Measurements from ENCODE around the gene ZNF79. TPM values are rescaled to one million over a fixed set of nuclear protein-coding genes. Genes with fewer than 3 reads are reported as not detected.

Gene ZNF79
- polyA plus RNA-seq, 3 donors, result 6.3 to 7.5 (median 6.4) TPM

GRCh38 chr9:127473932-127474331 is 49.8 kb downstream of the ZNF79 start:
- no peak for DNase-seq (ENCODE audit: extremely low read depth in 1 of 11, low read depth in 9 of 11, low spot score in 4 of 11)

DNA sequence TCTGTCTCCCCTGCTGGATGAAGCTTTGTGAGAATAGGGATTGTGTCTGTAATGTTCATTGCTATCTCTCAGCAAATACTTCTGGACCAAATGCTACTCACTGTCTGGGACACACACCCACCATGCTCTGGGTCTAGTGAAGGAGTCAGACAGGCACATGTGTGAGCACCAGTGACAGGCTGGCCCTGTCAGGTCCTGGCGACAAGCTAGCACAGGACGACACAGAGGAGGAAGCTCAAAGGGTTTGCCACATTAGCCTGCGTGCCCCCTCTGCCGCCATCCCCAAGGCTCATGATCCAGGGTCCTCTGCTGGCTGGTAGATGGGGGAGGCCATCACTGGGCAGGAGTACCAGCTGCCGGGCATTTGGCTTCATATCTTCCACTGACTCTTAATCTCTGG is 50.4 kb downstream of the ZNF79 start:
- DNase-seq (ENCODE audit: extremely low read depth in 1 of 11, low read depth in 9 of 11, low spot score in 4 of 11), result no peak

DNA sequence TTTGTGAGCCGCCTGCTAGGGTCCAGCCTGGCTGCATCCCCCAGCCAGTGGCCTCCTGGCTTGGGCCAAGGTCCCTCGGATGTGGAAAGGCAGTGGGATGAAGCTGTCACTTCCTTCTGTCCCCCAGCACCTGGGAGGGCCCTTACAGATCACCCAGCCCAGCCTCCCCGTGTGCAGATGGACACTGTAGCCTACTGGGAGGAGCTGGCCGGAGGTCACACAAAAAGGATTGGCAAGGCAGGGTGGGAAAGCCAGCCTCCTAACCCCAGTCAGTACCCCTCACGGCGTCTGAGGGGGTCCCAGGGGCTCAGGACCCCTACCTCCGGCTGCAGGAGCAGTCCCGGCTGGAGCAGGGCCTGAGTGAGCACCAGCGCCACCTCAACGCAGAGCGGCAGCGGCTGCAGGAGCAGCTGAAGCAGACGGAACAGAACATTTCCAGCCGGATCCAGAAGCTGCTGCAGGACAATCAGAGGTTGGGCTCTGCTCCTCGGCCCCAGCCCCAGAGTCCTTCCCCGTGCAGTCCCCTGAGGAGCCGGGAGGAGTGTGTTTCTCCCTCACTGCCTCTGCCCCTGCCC is 55.4 kb downstream of the ZNF79 start:
- no peak for DNase-seq (ENCODE audit: extremely low read depth in 1 of 11, low read depth in 9 of 11, low spot score in 4 of 11)

DNA sequence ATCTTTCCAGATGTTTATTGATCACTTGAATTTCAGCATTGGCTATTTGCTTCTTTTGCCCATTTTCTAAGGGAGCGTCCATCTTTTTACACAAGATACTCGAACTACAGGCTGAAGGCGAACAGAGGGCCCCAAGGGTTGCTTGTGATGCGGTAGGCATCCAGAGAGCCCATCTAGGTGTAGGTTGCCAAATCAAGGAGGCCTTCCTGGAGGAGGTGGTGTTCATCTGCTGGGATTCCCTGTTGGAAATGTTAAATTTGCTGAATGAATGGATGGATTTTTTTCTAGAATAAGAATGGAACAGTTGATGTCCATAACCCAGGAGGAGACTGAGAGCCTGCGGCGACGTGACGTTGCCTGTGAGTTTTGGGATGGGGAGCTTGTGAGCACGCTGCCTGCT is 58.5 kb downstream of the ZNF79 start:
- DNase-seq (ENCODE audit: extremely low read depth in 1 of 11, low read depth in 9 of 11, low spot score in 4 of 11), result no peak

DNA sequence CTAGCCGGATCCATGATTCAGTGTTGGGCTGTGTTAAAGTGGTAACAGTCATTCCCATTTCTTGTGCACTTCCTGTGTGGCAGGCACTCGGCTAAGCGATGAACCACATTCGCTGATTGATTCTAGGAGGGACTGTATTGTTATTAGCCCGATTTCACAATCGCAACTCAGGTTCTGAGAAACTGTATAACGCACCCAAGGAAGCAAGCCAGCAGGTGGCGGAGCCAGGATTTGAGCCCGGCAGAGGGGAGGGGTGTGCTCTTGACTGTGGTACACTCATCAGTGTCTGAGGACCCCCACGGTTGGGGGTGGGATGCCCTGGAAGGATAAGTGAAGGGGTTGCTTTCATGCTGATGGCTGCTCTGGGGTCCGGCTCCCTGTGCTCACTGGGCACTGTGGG is 61.8 kb downstream of the ZNF79 start:
- no peak for DNase-seq (ENCODE audit: extremely low read depth in 1 of 11, low read depth in 9 of 11, low spot score in 4 of 11)

DNA sequence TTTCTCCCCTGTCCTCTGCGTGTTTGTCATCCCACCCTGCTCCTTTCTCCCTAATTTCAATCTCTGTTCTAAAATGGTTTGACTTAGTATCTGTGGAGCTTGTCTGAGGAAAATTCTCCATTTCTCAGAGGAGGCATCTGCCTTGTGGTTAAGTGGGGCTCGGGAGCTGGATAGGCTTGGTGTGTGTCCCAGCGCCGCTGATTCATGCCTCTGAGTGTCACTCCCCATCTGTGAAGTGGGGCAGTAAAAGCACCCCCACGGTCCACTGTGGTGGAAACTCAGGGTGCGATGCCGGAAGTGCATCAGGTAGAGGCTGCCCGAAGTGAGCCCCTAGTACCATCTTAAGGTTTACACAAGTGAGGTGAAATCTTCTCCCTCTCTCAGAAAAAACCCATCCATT is 64.8 kb downstream of the ZNF79 start:
- DNase-seq (ENCODE audit: extremely low read depth in 1 of 11, low read depth in 9 of 11, low spot score in 4 of 11), result no peak

DNA sequence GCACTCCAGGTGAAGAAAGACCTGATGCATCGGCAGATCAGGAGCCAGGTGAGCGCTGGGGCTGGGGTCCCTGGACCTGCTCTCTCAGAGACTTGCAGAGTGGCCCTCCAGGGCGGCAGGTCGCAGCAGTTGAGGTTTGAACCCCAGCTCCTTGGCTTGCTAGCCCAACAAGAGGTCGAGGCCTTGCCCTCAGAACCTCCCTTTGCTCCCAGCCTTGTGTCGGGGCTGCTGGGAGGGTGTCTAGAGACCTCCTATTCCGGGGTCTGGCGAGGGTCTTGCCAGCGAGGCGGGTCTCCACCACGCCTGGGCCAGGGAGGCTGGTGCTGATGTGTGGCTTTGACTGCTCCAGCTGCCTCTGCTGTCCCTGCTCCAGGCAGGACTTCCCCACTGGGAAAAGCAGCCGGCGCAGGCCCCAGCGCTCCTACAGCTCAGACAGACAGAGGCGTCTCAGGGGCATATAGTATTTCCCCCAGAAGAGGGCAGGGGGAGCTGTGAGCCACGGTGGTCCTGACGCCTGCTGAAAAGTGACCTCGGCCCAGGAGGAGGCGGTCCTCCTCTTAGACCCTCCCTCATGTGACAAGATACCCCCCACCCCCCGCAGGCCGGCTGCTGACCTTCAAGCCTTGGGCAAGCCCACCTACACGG is 65.4 kb downstream of the ZNF79 start:
- DNase-seq (ENCODE audit: extremely low read depth in 1 of 11, low read depth in 9 of 11, low spot score in 4 of 11), result peak in 6 of 11 donors; percentile 8 to 30 (median 23)

DNA sequence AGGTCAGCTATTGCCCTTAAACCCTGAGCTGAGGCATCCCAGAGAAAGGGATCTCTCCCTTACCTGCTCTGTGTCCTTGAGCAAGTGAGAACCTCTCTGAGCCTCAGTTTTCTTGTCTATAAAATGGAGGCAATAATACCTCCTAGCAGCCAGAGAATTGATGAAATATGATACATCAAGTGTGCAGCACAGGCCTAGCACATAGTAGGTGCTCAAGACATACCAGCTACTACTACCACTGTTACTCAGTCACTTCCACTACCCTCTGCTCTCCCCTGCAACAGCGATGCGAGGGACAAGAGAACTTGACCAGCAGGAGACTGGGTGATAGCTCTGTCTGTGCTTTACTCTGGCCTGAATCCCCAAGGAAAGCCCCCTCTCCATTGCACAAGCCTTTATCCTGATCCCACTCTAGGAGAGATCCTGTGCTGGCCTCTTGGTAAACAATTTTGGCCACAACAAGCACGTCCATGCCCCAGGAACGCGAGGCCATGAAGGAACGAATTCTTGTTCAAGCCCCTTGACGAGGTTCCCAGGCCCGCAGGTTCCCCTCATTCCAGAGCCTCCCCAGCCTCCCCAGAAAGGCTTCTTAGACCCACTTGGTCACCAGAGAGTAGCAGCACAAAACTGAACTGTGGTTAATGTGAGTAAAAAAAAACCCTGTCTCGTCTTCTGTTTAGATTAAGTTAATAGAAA is 66.5 kb downstream of the ZNF79 start:
- DNase-seq (ENCODE audit: extremely low read depth in 1 of 11, low read depth in 9 of 11, low spot score in 4 of 11), result no peak

- no peak for DNase-seq (ENCODE audit: extremely low read depth in 1 of 11, low read depth in 9 of 11, low spot score in 4 of 11)
Measured at GRCh38 chr9:127491516-127491915, 67.3 kb downstream of the ZNF79 start.

DNA sequence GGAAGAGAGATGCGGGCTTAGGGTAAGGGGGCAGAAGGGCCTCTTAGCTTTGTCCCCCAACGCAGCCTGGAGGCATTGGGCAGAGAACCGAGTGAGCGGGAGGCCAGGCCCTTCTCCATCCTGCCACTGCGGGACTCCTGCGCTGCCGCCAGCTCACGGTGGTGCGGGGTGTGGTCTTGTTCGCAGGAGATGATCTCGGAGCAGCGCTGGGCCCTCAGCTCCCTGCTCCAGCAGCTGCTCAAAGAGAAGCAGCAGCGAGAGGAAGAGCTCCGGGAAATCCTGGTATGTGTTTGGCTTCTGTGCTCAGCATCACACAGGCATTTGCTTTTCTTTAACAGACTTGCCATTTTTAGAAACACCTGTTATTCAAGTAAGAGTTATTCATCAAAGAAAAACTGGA is 68.4 kb downstream of the ZNF79 start:
- no peak for DNase-seq (ENCODE audit: extremely low read depth in 1 of 11, low read depth in 9 of 11, low spot score in 4 of 11)

DNA sequence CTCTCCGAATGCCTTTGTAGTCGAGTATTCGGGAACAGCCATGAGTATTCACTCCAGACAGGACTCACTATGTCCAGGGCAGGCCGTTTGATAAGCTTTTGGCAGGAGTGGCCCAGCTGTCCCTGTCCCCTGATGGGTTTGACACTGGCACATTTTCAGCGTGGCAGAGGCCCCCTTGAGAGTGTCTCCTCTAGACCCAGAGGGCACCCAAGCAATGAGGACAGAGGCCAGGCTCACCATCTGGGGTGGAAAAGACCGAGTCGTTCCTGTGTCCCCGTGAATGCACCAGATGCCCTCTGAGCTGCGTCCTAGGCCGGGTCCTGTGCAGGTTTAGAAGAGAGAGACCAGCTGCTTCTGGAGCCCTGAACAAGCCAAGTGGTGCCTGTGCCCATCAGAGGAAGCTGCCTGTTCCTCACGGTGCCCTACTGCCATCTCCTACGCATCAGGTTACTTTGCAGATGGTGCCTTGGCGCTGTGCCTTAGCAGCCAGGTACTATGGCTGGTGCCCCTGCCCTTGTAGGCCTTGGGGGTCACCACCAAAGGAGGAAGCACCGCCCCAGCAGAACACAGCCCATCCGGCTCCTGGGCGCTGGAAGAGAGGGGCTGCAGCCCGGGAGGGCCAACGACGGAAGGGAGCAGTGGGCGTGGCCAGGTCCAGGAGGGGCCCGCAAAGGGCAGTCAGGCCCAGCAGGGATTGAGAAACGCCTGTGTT is 69.6 kb downstream of the ZNF79 start:
- no peak for DNase-seq (ENCODE audit: extremely low read depth in 1 of 11, low read depth in 9 of 11, low spot score in 4 of 11)

GRCh38 chr9:127494304-127494702 is 70.1 kb downstream of the ZNF79 start:
- DNase-seq (ENCODE audit: extremely low read depth in 1 of 11, low read depth in 9 of 11, low spot score in 4 of 11), result no peak

Other genes with a start within 250 kb of the ZNF79 start
- gene GARNL3, start 159.6 kb upstream of the ZNF79 start, polyA plus RNA-seq (ENCODE audit: insufficient read length in 3 of 3), result 10 to 100 TPM; 13.9 to 18.1 (median 16.1) TPM
- 10 to 100 TPM; 15.0 to 25.0 (median 19.2) TPM for gene SLC2A8, start 27.2 kb upstream of the ZNF79 start, polyA plus RNA-seq (ENCODE audit: insufficient read length in 3 of 3)
- gene RPL12, start 27.0 kb downstream of the ZNF79 start, polyA plus RNA-seq (ENCODE audit: insufficient read length in 3 of 3), result 1,000 to 10,000 TPM; 1,370 to 1,528 (median 1,526) TPM
- gene LRSAM1, start 27.1 kb downstream of the ZNF79 start, polyA plus RNA-seq (ENCODE audit: insufficient read length in 3 of 3), result 10 to 100 TPM; 16.4 to 24.9 (median 17.8) TPM
- 10 to 100 TPM; 28.9 to 35.2 (median 30.2) TPM for gene STXBP1, start 187.9 kb downstream of the ZNF79 start, polyA plus RNA-seq (ENCODE audit: insufficient read length in 3 of 3)